Adipose tissue (tissue), 3 donors: ENCODE measurements around the gene RGS8. TPM values are rescaled to one million over a fixed set of nuclear protein-coding genes. Genes with fewer than 3 reads are reported as not detected.

Source experiments
- H3K27ac ChIP-seq: one replicate; pipeline ENCODE4 v1.5.1; 2013; ENCODE audit warnings: low read depth, low read length
- WGBS, 3 donors: extraction: QIAGEN DNeasy Blood & Tissue Kit; methylation state at CpG; one replicate each; pipeline ENCODE4 v1.1.7; 2013; 5-methylcytosine and 5-hydroxymethylcytosine counted together
- polyA plus RNA-seq, 3 donors: library from polyadenylated mRNA; stranded (reverse); fragments of 200-250 nt; gene quantifications; one replicate each; pipeline ENCODE4 v1.2.3, GENCODE V29; 2013
- donor health status: healthy with polysubstance abuse.
- donor health status: Bipolar disorder and iron deficiency.
- donor health status: healthy.

RGS8 gene
- polyA plus RNA-seq, 3 donors, result 0.03 to 0.11 TPM; not detected in 1

GRCh38 chr1:182652933-182653332 lies 31.5 kb downstream of the RGS8 start:
- no peak overlapping the region for H3K27ac ChIP-seq
- WGBS, 3 donors, result 63 to 71% (median 68%) methylated on average over 3 of the region's 3 CpGs

DNA sequence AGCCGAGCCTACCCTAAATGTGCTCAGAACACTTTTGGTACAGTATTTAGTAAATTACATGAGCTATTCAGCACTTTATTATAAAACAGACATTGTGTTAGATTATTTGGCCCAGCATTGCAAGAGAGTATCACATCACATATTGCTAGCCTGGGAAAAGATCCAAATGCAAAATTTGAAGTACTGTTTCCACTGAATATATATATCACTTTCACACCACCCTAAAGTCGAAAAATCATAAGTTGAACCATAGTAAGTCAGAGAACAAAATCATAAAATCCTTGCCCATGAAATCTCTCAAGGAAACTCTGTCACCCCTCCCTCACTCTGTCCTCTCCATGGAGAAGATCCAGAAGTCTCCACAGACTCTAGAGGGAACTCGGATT lies 33.1 kb downstream of the RGS8 start:
- WGBS, 3 donors, result 58 to 65% (median 60%) methylated on average over 3 of the region's 3 CpGs
- no peak overlapping the region for H3K27ac ChIP-seq

DNA sequence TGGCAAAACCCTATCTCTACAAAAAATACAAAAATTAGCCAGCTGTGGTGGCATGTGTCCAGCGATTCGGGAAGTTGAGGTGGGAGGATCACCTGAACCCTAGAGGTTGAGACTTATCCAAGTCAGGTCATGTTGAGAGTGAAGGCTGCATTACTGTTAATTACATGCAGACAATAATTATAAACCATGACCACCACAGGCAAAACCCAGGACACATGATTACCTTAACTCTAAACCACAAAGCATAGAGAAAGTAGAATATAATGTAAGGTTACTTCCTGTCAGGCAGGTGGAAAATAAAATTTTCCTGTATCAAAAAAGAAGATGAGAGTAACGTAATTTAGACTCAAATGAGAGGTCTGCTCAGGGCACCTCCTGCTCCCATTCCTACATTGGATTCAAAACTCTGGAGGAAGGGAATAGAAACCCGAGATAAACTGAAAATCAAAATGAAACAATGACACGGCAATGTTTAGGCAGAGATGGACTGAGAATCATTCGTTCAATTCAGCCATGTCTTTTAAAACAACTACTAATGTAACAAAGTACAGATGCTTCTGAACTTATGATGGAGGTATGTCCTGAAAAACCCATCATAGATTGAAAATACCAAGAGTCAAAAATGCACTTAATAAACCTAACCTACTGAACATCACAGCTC lies 33.6 kb downstream of the RGS8 start:
- H3K27ac ChIP-seq, result no peak overlapping the region
- 78 to 87% (median 80%) methylated on average over 6 of the region's 6 CpGs for WGBS, 3 donors

DNA sequence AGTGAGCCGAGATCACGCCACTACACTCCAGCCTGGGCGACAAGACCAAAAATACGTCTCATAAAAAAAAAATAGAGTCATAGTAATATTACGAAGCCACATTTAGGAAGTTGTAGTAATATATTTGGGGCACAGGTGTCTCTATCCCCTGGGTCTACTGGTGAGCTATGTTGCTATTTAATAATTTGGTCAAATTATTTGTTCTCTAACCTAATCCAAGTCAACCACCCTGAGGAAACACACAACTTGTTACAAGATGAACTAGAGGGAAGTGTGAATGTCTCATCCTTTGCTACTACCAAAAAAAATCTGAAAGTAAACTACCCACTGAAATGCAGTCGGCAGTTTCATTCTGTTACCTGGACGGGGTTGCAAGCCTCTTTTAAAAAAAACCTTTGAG lies 35.3 kb downstream of the RGS8 start:
- 90 to 94% (median 93%) methylated on average over 7 of the region's 7 CpGs for WGBS, 3 donors
- H3K27ac ChIP-seq, result no peak overlapping the region

DNA sequence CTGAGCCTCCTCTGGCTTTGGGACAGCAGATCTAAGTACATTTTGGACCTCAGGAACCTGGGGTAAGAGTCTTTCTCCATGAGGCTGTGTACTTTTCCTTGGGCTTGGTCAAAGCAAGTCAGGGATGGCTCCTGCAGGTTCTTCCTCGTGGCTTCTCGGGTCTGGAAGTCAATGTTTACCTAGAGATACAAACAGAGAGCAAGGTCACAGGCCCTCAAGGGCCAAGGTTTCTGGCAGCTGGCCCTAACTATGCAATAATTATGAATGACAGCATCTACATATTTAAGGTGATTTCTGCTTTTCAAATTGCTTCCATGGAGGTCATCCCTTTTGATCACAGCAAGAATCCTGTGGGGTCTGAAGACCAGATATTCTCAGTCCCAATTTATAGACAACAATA lies 37.6 kb downstream of the RGS8 start:
- 36 to 80% (median 78%) methylated on average over 2 of the region's 2 CpGs for WGBS, 3 donors
- no peak overlapping the region for H3K27ac ChIP-seq

GRCh38 chr1:182644886-182645285 lies 39.5 kb downstream of the RGS8 start:
- H3K27ac ChIP-seq, result no peak overlapping the region
- WGBS, 3 donors, result 73 to 81% (median 76%) methylated on average over 4 of the region's 4 CpGs

GRCh38 chr1:182643699-182644098 lies 40.7 kb downstream of the RGS8 start:
- 94 to 96% (median 95%) methylated on average over 3 of the region's 3 CpGs for WGBS, 3 donors

GRCh38 chr1:182642461-182642860 lies 41.9 kb downstream of the RGS8 start:
- WGBS, 3 donors, result 93 to 96% (median 95%) methylated on average over 8 of the region's 8 CpGs
- H3K27ac ChIP-seq, result no peak overlapping the region

More at GRCh38 chr1:182643699-182644098, 40.7 kb downstream of the RGS8 start:
- no peak overlapping the region for H3K27ac ChIP-seq

DNA sequence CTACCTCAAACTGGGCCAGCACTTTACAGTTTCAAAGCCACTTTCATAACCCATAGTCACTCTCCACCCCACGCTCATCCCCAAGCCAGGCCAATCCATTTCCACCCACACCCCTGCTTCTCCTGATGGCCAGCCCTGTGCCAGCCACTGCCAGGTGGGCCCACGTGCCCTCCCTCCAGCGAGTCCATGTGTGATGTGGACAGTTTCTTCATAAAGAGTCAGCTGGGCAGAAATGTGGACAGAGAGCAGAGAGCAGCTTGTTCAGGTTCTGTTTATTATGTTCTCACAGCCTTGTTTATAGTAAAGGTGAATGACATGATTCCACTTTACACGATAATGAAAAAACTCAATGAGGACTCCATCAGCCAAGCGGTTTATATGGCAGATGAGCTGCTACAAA lies 42.8 kb downstream of the RGS8 start:
- 91 to 95% (median 93%) methylated on average over 5 of the region's 5 CpGs for WGBS, 3 donors
- no peak overlapping the region for H3K27ac ChIP-seq

DNA sequence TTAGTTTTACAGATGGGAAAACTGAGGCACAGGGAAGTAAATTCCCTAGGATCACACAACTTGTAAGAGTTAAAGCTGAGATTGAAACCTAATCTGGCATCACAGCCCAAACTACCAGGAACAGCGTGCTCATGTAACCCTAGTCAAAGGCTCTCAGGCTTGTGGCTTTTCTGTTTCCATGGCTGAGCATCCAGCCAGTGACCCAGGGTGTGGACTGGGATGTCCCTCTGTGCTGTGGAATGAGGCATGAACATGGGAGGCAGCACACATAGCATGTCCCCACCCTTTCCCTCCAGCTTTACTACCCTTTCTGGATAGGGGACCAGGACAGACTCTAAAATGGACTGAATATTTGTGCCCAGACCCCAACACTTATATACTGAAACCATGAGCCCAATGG lies 45.1 kb downstream of the RGS8 start:
- WGBS, 3 donors, result 89 to 92% (median 90%) methylated on average over 1 of the region's 1 CpG
- no peak overlapping the region for H3K27ac ChIP-seq

DNA sequence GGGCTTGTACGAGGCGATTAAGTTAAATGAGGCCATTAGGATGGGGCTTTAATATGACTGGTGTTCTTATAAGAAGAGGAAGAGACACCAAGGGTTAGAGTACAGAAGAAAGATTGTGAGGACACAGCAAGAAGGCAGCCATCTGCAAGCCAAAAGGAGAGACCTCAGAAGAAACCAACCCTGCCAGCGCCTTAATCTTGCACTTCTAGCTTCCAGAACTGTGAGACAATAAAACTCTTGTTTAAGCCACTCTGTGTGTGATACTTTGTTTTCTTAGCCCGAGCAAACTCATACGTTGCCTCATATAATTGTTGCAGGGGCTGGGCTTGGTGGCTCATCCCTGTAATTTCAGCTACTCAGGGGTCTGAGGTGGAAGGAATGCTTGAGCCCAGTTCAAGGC lies 46.6 kb downstream of the RGS8 start:
- H3K27ac ChIP-seq, result no peak overlapping the region
- WGBS, 3 donors, result 83 to 95% (median 93%) methylated on average over 5 of the region's 5 CpGs

GRCh38 chr1:182635871-182636270 lies 48.5 kb downstream of the RGS8 start:
- H3K27ac ChIP-seq, result no peak overlapping the region
- 71 to 88% (median 72%) methylated on average over 2 of the region's 2 CpGs for WGBS, 3 donors

Other genes starting within 250 kb of the RGS8 start
- not detected for gene RGSL1, start 234.4 kb downstream of the RGS8 start, polyA plus RNA-seq
- 1 to 10 TPM; 2.0 to 6.1 (median 3.2) TPM for gene RNASEL, start 95.3 kb downstream of the RGS8 start, polyA plus RNA-seq
- 10 to 100 TPM in 2 of 3 donors, 1 to 10 TPM in 1; 4.9 to 38.5 (median 22.2) TPM for gene RGS16, start 80.2 kb downstream of the RGS8 start, polyA plus RNA-seq
- gene NPL, start 105.2 kb upstream of the RGS8 start, polyA plus RNA-seq, result 10 to 100 TPM in 1 of 3 donors, 1 to 10 TPM in 2; 1.8 to 35.0 (median 8.2) TPM
- 10 to 100 TPM; 39.8 to 68.6 (median 57.2) TPM for gene DHX9, start 154.8 kb upstream of the RGS8 start, polyA plus RNA-seq